ENCODE measurements around the gene JAKMIP2. TPM values are rescaled to one million over a fixed set of nuclear protein-coding genes. Genes with fewer than 3 reads are reported as not detected.

JAKMIP2 gene
- total RNA-seq, 1 experiment from 2014 or later, result 10.9 TPM

DNA sequence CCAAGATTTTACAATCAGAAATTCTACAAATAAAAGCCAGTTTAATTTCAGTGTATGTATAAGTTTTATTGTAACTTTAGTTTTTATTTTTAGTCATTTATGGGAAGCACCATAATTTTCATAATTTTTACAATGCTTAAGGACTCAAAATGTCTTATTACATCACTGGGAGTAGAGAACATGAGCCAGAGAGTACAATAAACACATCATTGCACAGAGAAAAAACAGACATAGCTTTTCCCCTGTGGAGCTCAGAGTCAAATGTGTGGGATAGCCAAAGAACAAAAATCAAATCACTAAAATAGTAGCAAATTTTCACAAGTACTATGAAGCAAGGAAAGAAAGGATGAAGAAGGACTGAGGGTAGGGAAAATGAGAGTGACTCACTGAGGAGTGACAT is 5.5 kb upstream of the JAKMIP2 start:
- ATAC-seq, result no peak
- Mint-ChIP-seq H3K27ac (no peak overlapping the region), H3K9me3 (no peaks in the 10 kb centered on the region), H3K4me1 (peaks cover 5% of the 10 kb centered on the region), H3K36me3 (no peaks in the 10 kb centered on the region), H3K4me3 (no peak overlapping the region), H3K27me3 (ENCODE audit: low read depth) (no peaks in the 10 kb centered on the region)
- CTCF ChIA-PET, result interaction anchor here (1.2 kb wide), 1 partner anchor 35 kb away, joined by 3 read pairs; no protein-coding TSS in a partner anchor
- TF ChIP-seq FOXP4 (CRISPR knock-in tag; IDR thresholded peaks at IDR 0.05) (no peak), SOX15 (CRISPR knock-in tag; IDR thresholded peaks at IDR 0.05) (no peak), ATF2 (CRISPR knock-in tag; IDR thresholded peaks at IDR 0.05; ENCODE audit: borderline replicate concordance, low read depth) (no peak), JUN (CRISPR knock-in tag; IDR thresholded peaks at IDR 0.05) (no peak), ATF3 (CRISPR knock-in tag; conservative IDR thresholded peaks at IDR 0.05) (no peak), ZNF532 (CRISPR knock-in tag; IDR thresholded peaks at IDR 0.05; ENCODE audit: borderline replicate concordance) (no peak), CDX4 (CRISPR knock-in tag; IDR thresholded peaks at IDR 0.05; ENCODE audit: borderline replicate concordance) (no peak), USF1 (CRISPR knock-in tag; IDR thresholded peaks at IDR 0.05) (no peak), ZNF219 (CRISPR knock-in tag; IDR thresholded peaks at IDR 0.05; ENCODE audit: borderline replicate concordance) (no peak), GABPB1 (CRISPR knock-in tag; IDR thresholded peaks at IDR 0.05) (no peak), E2F4 (CRISPR knock-in tag; IDR thresholded peaks at IDR 0.05; ENCODE audit: borderline replicate concordance, low read depth) (no peak)
- TF ChIP-seq, protein P1, sequence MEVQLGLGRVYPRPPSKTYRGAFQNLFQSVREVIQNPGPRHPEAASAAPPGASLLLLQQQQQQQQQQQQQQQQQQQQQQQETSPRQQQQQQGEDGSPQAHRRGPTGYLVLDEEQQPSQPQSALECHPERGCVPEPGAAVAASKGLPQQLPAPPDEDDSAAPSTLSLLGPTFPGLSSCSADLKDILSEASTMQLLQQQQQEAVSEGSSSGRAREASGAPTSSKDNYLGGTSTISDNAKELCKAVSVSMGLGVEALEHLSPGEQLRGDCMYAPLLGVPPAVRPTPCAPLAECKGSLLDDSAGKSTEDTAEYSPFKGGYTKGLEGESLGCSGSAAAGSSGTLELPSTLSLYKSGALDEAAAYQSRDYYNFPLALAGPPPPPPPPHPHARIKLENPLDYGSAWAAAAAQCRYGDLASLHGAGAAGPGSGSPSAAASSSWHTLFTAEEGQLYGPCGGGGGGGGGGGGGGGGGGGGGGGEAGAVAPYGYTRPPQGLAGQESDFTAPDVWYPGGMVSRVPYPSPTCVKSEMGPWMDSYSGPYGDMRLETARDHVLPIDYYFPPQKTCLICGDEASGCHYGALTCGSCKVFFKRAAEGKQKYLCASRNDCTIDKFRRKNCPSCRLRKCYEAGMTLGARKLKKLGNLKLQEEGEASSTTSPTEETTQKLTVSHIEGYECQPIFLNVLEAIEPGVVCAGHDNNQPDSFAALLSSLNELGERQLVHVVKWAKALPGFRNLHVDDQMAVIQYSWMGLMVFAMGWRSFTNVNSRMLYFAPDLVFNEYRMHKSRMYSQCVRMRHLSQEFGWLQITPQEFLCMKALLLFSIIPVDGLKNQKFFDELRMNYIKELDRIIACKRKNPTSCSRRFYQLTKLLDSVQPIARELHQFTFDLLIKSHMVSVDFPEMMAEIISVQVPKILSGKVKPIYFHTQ (CRISPR knock-in tag; IDR thresholded peaks at IDR 0.05), result no peak
- POLR2A ChIA-PET, result no interaction called here
- DNase-seq (ENCODE audit: low spot score), result no peak
